Left lung (tissue), 14 donors: ENCODE data around the gene ATP6V1G1. TPM values are rescaled to one million over a fixed set of nuclear protein-coding genes. Genes with fewer than 3 reads are reported as not detected.

Source experiments
- ATAC-seq: fragments of 200-7000 bp; cut with Tn5 transposase; one replicate; pipeline ENCODE4 v1.9.1; 2020; ENCODE audit warnings: moderate library complexity
- DNase-seq, 4 donors: peaks; one replicate each; pipeline ENCODE4 v3.0.0-alpha.2; 2013 to 2020
- H3K27ac ChIP-seq, 2 donors: fragments of 200-600 bp; sonication (generic) in 1 of 2; one replicate each; pipeline versions ENCODE4 v1.5.0 to v1.8.0; 2020 to 2021
- H3K27me3 ChIP-seq, 2 donors: fragments of 200-600 bp; sonication (generic) in 1 of 2; one replicate each; pipeline versions ENCODE4 v1.5.0 to v1.8.0; 2020 to 2021
- H3K36me3 ChIP-seq, 2 donors: fragments of 200-600 bp; sonication (generic) in 1 of 2; one replicate each; pipeline versions ENCODE4 v1.5.0 to v1.8.0; 2020 to 2021
- H3K4me1 ChIP-seq, 2 donors: fragments of 200-600 bp; one replicate each; pipeline ENCODE4 v1.8.0; 2021
- H3K4me3 ChIP-seq, 2 donors: fragments of 200-600 bp; sonication (generic) in 1 of 2; one replicate each; pipeline versions ENCODE4 v1.5.0 to v1.8.0; 2020 to 2021; ENCODE audit warnings: mild to moderate bottlenecking in 1 of 2
- H3K9me3 ChIP-seq, 2 donors: fragments of 200-600 bp; sonication (generic) in 1 of 2; one replicate each; pipeline versions ENCODE4 v1.5.0 to v1.8.0; 2020 to 2021
- CTCF ChIP-seq, 2 donors: fragments of 200-600 bp; sonication (generic) in 1 of 2; IDR thresholded peaks; one replicate each; pipeline versions ENCODE4 v1.5.0 to v1.8.0; 2021; ENCODE audit warnings: antibody characterized with exemption in 2 of 2
- intact Hi-C, 2 donors: fragments of 100-400 bp; cut with DNase I; formaldehyde crosslinking; loops; one replicate each; pipeline versions ENCODE4 v1.11.2 to v1.14.2; 2022
- long read RNA-seq, 12 donors: library from polyadenylated mRNA in 2 of 12; unstranded in 2 of 12; transcript quantifications; one replicate each; pipeline ENCODE4 v2.0.0 and lab custom pipeline, GENCODE V29; 2019 to 2026
- polyA plus RNA-seq, 6 donors: library from polyadenylated mRNA; unstranded; fragments of 120-200 nt; gene quantifications; one replicate each; pipeline ENCODE4 v1.2.1, GENCODE V29; 2013; ENCODE audit not compliant: insufficient read length in 6 of 6
- total RNA-seq, 2 donors: library from RNA; stranded (reverse); fragmentation: NEBNext Ultra II Directional; extraction: Animal tissue kit (Norgen Biotek cat#: 25700); gene quantifications; one replicate each; pipeline ENCODE4 v1.2.1, GENCODE V29; 2021
- donor health status: DM: no; HTN: yes; CAD: no.
- donor health status: DM: no; HTN: no; CAD: no.

ATP6V1G1 gene
- total RNA-seq (10 to 100 TPM; 96.6 to 99.9 TPM), polyA plus RNA-seq (100 to 1,000 TPM; 157 to 182 (median 162) TPM)
- long read RNA-seq, donor 1, transcript ATP6V1G1-201 (3 exons, 1,080 nt), result major isoform, 212 of 223 reads
- long read RNA-seq, donor 1, partial matches to known transcripts, result 11 of 223 reads
- long read RNA-seq, donor 1, other reads (novel, unspliced or antisense), result 0 of 223 reads
- long read RNA-seq, donor 2, transcript ATP6V1G1-201 (3 exons, 1,080 nt), result major isoform, 188 of 188 reads
- long read RNA-seq, donor 2, partial matches to known transcripts, result 0 of 188 reads
- long read RNA-seq, donor 2, other reads (novel, unspliced or antisense), result 0 of 188 reads
- long read RNA-seq, donor 3, transcript ATP6V1G1-201 (3 exons, 1,080 nt), result major isoform, 178 of 193 reads
- long read RNA-seq, donor 3, partial matches to known transcripts, result 15 of 193 reads
- long read RNA-seq, donor 3, other reads (novel, unspliced or antisense), result 0 of 193 reads
- long read RNA-seq, donor 4, transcript ATP6V1G1-201 (3 exons, 1,080 nt), result major isoform, 121 of 122 reads
- long read RNA-seq, donor 4, partial matches to known transcripts, result 0 of 122 reads
- long read RNA-seq, donor 4, other reads (novel, unspliced or antisense), result 1 of 122 reads
- long read RNA-seq, donor 5, transcript ATP6V1G1-201 (3 exons, 1,080 nt), result major isoform, 177 of 187 reads
- long read RNA-seq, donor 5, partial matches to known transcripts, result 10 of 187 reads
- long read RNA-seq, donor 5, other reads (novel, unspliced or antisense), result 0 of 187 reads
- long read RNA-seq, donor 6, transcript ATP6V1G1-201 (3 exons, 1,080 nt), result major isoform, 217 of 265 reads
- long read RNA-seq, donor 6, partial matches to known transcripts, result 48 of 265 reads
- long read RNA-seq, donor 6, other reads (novel, unspliced or antisense), result 0 of 265 reads
- long read RNA-seq, donor 7, transcript ATP6V1G1-201 (3 exons, 1,080 nt), result major isoform, 124 of 131 reads
- long read RNA-seq, donor 7, partial matches to known transcripts, result 7 of 131 reads
- long read RNA-seq, donor 7, other reads (novel, unspliced or antisense), result 0 of 131 reads
- long read RNA-seq, donor 8, transcript ATP6V1G1-201 (3 exons, 1,080 nt), result major isoform, 105 of 115 reads
- long read RNA-seq, donor 8, partial matches to known transcripts, result 10 of 115 reads
- long read RNA-seq, donor 8, other reads (novel, unspliced or antisense), result 0 of 115 reads
- long read RNA-seq, donor 9, result 0 reads
- long read RNA-seq, donor 10, transcript ATP6V1G1-201 (3 exons, 1,080 nt), result major isoform, 150 of 154 reads
- long read RNA-seq, donor 10, partial matches to known transcripts, result 0 of 154 reads
- long read RNA-seq, donor 10, other reads (novel, unspliced or antisense), result 4 of 154 reads
- long read RNA-seq, donor 11, transcript ATP6V1G1-201 (3 exons, 1,080 nt), result major isoform, 139 of 158 reads
- long read RNA-seq, donor 11, partial matches to known transcripts, result 19 of 158 reads
- long read RNA-seq, donor 11, other reads (novel, unspliced or antisense), result 0 of 158 reads
- long read RNA-seq, donor 12, transcript ATP6V1G1-201 (3 exons, 1,080 nt), result major isoform, 164 of 164 reads
- long read RNA-seq, donor 12, partial matches to known transcripts, result 0 of 164 reads
- long read RNA-seq, donor 12, other reads (novel, unspliced or antisense), result 0 of 164 reads

GRCh38 chr9:114587345-114588202, at the start of gene ATP6V1G1:
ATP6V1G1 (plus strand) TSS chr9:114587769; CDS start chr9:114587839, 70 bp downstream.
- Histone ChIP-seq H3K27me3 (no peaks in the 10 kb centered on the region), H3K4me1 (peaks cover 25 to 42% of the 10 kb centered on the region in 2 donors), H3K27ac (peak within 1 kb of the TSS; percentile 88 to 91), H3K9me3 (no peaks in the 10 kb centered on the region), H3K4me3 (peak within 1 kb of the TSS; percentile 81 to 90), H3K36me3 (peaks cover 0 to 2% of the 10 kb centered on the region in 2 donors)
- DNase-seq (peak; percentile 99 to 100 (median 100)), ATAC-seq (peak; percentile 98)
- no peak for TF ChIP-seq CTCF (IDR thresholded peaks at IDR 0.05)
- intact Hi-C loops, result no loop called here

GRCh38 chr9:114538241-114538640, 49.3 kb upstream of the ATP6V1G1 start:
- ATAC-seq, result peak; percentile 59
- Histone ChIP-seq H3K27ac (no peak overlapping the region), H3K4me1 (no peaks in the 10 kb centered on the region), H3K27me3 (no peaks in the 10 kb centered on the region), H3K4me3 (no peak overlapping the region), H3K36me3 (no peaks in the 10 kb centered on the region), H3K9me3 (no peaks in the 10 kb centered on the region)
- intact Hi-C loops, result no loop called here
- TF ChIP-seq CTCF (IDR thresholded peaks at IDR 0.05), result no peak
- DNase-seq, result no peak

- intact Hi-C loops, result no loop called here
- no peak for ATAC-seq
- no peaks in the 10 kb centered on the region for H3K9me3 ChIP-seq
- no peaks in the 10 kb centered on the region for H3K27me3 ChIP-seq
- TF ChIP-seq CTCF (IDR thresholded peaks at IDR 0.05), result no peak
- no peak for DNase-seq
- H3K27ac ChIP-seq, result no peak overlapping the region
- no peak overlapping the region for H3K4me3 ChIP-seq
- no peaks in the 10 kb centered on the region for H3K36me3 ChIP-seq
- no peaks in the 10 kb centered on the region for H3K4me1 ChIP-seq
These were observed 47.7 kb upstream of the ATP6V1G1 start for GRCh38 chr9:114539701-114540380.

GRCh38 chr9:114545055-114545454, 42.5 kb upstream of the ATP6V1G1 start:
- no peaks in the 10 kb centered on the region for H3K36me3 ChIP-seq
- no peak overlapping the region for H3K27ac ChIP-seq
- no peaks in the 10 kb centered on the region for H3K27me3 ChIP-seq
- H3K9me3 ChIP-seq, result no peaks in the 10 kb centered on the region
- H3K4me1 ChIP-seq, result no peaks in the 10 kb centered on the region
- ATAC-seq, result no peak
- intact Hi-C loops, result no loop called here
- no peak for DNase-seq
- no peak for TF ChIP-seq CTCF (IDR thresholded peaks at IDR 0.05)
- H3K4me3 ChIP-seq, result no peak overlapping the region
